Aorta (tissue), 5 donors: ENCODE measurements around the gene HDAC9. TPM values are rescaled to one million over a fixed set of nuclear protein-coding genes. Genes with fewer than 3 reads are reported as not detected.

Experiments used
- ATAC-seq: fragments of 200-7000 bp; cut with Tn5 transposase; one replicate; pipeline ENCODE4 v1.9.1; 2022; ENCODE audit warnings: moderate library complexity; ENCODE audit not compliant: low FRiP score
- DNase-seq, 2 donors: peaks; one replicate each; pipeline ENCODE4 v3.0.0-alpha.2; 2020
- H3K27ac ChIP-seq, 2 donors: one replicate each; pipeline ENCODE4 v1.5.1; 2013; ENCODE audit warnings: low read length in 2 of 2, mild to moderate bottlenecking in 2 of 2, moderate library complexity in 2 of 2, control low read depth in 1 of 2, inconsistent platforms in 1 of 2, low read depth in 1 of 2
- H3K27me3 ChIP-seq, 2 donors: one replicate each; pipeline ENCODE4 v1.6.1; 2013; ENCODE audit warnings: control low read depth in 1 of 2, low read length in 1 of 2, mild to moderate bottlenecking in 1 of 2, moderate library complexity in 1 of 2; ENCODE audit not compliant: insufficient read depth in 2 of 2, control insufficient read depth in 1 of 2
- H3K36me3 ChIP-seq, 2 donors: one replicate each; pipeline ENCODE4 v1.6.1; 2013; ENCODE audit warnings: control low read depth in 1 of 2, low read length in 1 of 2, mild to moderate bottlenecking in 1 of 2; ENCODE audit not compliant: insufficient read depth in 2 of 2, control insufficient read depth in 1 of 2
- H3K4me1 ChIP-seq, 2 donors: one replicate each; pipeline ENCODE4 v1.6.1; 2013; ENCODE audit warnings: low read length in 2 of 2, control low read depth in 1 of 2, mild to moderate bottlenecking in 1 of 2, moderate library complexity in 1 of 2; ENCODE audit not compliant: insufficient read depth in 2 of 2, control insufficient read depth in 1 of 2
- H3K4me3 ChIP-seq, 2 donors: one replicate each; pipeline ENCODE4 v1.5.1; 2013; ENCODE audit warnings: low read length in 2 of 2, control low read depth in 1 of 2, mild to moderate bottlenecking in 1 of 2
- H3K9me3 ChIP-seq: one replicate; pipeline ENCODE4 v1.6.1; 2013; ENCODE audit warnings: mild to moderate bottlenecking, low read length; ENCODE audit not compliant: control insufficient read depth
- WGBS, 2 donors: extraction: QIAGEN DNeasy Blood & Tissue Kit; methylation state at CpG; one replicate each; pipeline ENCODE4 v1.1.7; 2013; 5-methylcytosine and 5-hydroxymethylcytosine counted together
- intact Hi-C, 2 donors: fragments of 100-400 bp; cut with DNase I; formaldehyde crosslinking; loops; one replicate each; pipeline versions ENCODE4 v1.14.2 to v1.15.0; 2022
- polyA plus RNA-seq, 2 donors: library from polyadenylated mRNA; stranded (reverse); fragments of 200-250 nt; gene quantifications; one replicate each; pipeline ENCODE4 v1.2.3, GENCODE V29; 2013
- total RNA-seq, 2 donors: library from RNA; stranded (reverse); fragmentation: NEBNext Ultra II Directional; extraction: Animal tissue kit (Norgen Biotek cat#: 25700); gene quantifications; one replicate each; pipeline ENCODE4 v1.2.1, GENCODE V29; 2021
- donor health status: healthy with polysubstance abuse.
- donor health status: Bipolar disorder and iron deficiency.
- donor health status: DM: no; HTN: no; CAD: no.
- donor health status: DM: no; HTN: no; CAD: no.
- donor health status: DM: yes; HTN: yes; CAD: no.

Gene HDAC9
- total and polyA plus RNA-seq, 4 donors, result 9.1 to 122 (median 31.2) TPM

DNA sequence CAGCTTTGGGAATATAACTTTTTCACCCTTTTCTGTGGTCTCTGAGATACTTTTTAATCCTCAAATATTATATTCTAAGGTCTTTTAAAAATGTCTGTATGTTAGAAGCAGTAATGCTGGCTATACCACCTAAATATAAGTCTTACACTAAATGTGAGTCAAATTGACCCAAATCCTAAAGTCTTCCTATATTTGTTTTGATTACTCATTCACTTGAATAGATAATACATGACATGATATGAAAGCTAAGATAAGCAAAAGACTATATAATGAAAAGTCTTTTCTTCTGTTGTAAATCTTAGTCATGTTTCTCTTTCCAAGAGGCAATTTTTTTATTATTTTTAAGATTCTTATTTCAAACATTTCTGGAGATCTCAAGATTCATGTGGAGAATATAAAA lies 64.2 kb downstream of the HDAC9 start:
- no peaks in the 10 kb centered on the region for H3K27me3 ChIP-seq
- no peak for DNase-seq
- no peak overlapping the region for H3K4me3 ChIP-seq
- intact Hi-C loops, result loop anchor here in 1 of 2 donors (5.0 kb wide), 1 partner anchor 47 kb away; no protein-coding TSS in a partner anchor
- H3K27ac ChIP-seq, result no peak overlapping the region
- H3K36me3 ChIP-seq, result no peaks in the 10 kb centered on the region
- H3K4me1 ChIP-seq, result peaks cover 4 to 6% of the 10 kb centered on the region in 2 donors
- H3K9me3 ChIP-seq, result no peaks in the 10 kb centered on the region
- no peak for ATAC-seq

DNA sequence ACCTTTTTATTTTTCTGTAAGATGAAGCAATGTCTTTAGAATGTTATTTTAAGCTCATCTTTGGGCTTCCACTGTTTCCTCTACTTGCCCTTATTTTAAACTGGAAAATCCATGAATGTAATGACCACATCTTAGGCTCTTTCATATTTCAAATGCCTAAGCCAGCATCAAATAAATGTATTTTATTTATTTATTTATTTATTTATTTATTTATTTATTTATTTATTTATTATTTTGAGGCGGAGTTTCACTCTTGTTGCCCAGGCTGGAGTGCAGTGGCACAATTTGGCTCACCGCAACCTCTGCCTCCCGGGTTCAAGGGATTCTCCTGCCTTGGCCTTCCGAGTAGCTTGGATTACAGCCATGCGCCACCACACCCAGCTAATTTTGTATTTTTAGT lies 69.2 kb downstream of the HDAC9 start:
- H3K9me3 ChIP-seq, result no peaks in the 10 kb centered on the region
- H3K36me3 ChIP-seq, result no peaks in the 10 kb centered on the region
- WGBS, 2 donors, result 97 to 98% methylated on average over 5 of the region's 5 CpGs
- no peak overlapping the region for H3K27ac ChIP-seq
- intact Hi-C loops, result loop anchor here in 1 of 2 donors (5.0 kb wide), 1 partner anchor 52 kb away; no protein-coding TSS in a partner anchor
- no peak overlapping the region for H3K4me3 ChIP-seq
- no peaks in the 10 kb centered on the region for H3K27me3 ChIP-seq
- peaks cover 2 to 5% of the 10 kb centered on the region in 2 donors for H3K4me1 ChIP-seq
- no peak for ATAC-seq
- no peak for DNase-seq

DNA sequence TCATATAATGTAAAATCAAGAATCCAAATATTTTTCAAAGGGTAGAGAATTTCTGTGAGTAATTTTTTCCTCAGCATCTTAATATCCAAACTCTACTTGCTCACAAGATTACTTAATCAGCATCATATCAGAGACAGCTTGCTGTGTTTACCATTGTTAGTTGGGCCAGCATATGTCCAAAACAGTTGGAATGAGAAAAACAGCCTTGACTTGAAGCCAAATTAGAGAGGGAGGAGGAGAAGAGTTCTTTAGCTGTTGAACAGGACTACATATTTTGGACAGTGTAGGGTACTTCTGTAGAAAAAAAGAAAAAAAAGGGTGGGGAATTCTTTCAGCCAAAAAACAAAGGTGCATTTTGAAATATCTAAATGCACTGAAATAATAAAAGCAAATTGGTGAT lies 69.8 kb downstream of the HDAC9 start:
- DNase-seq (no peak), ATAC-seq (no peak)
- Histone ChIP-seq H3K27ac (no peak overlapping the region), H3K4me1 (peaks cover 2 to 5% of the 10 kb centered on the region in 2 donors), H3K36me3 (no peaks in the 10 kb centered on the region), H3K27me3 (no peaks in the 10 kb centered on the region), H3K4me3 (no peak overlapping the region), H3K9me3 (no peaks in the 10 kb centered on the region)
- intact Hi-C loops, result no loop called here

DNA sequence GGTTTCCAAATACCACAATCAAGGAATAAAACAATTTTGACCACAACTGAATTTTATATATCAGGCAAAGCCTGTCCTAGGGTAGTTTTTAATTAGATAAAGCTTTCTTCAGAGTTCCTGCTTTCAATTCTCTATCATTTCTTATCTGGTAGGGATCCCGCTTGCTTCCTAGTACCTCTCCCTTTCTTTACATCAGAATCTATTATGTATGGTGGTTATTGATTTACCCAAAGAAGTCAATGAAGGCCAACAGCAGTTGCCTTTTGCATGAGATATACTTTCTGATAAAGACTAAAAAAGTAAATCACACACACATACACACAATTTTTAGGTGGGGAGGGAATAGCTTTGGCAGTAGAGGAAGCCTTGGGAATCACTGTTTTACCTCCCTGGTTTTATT lies 70.7 kb downstream of the HDAC9 start:
- DNase-seq (no peak), ATAC-seq (no peak)
- Histone ChIP-seq H3K27ac (no peak overlapping the region), H3K4me1 (peaks cover 2 to 5% of the 10 kb centered on the region in 2 donors), H3K4me3 (no peak overlapping the region), H3K9me3 (no peaks in the 10 kb centered on the region), H3K27me3 (no peaks in the 10 kb centered on the region), H3K36me3 (no peaks in the 10 kb centered on the region)
- intact Hi-C loops, result no loop called here
- WGBS, 2 donors, result 90 to 94% methylated on average over 1 of the region's 1 CpG

DNA sequence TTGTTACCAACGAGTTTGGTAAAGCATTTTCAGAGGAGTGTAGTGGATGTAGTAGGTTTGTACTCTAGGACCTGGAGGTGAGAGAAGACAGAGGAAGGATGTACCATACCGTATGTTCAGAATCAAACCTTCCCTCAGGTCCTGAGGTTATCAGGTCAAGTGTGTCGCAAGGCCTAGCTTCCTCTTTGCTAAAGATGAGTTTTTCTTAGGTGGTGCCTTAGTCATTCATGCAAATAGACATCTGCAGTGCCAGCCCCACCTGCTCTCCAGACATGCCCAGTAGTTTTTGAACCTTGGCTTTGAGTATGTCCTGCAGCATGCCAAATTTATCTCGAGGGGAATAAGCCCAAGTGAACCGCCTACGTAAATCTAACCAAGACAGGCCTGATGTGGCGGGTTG lies 71.3 kb downstream of the HDAC9 start:
- intact Hi-C loops, result no loop called here
- H3K36me3 ChIP-seq, result no peaks in the 10 kb centered on the region
- H3K4me3 ChIP-seq, result no peak overlapping the region
- no peaks in the 10 kb centered on the region for H3K27me3 ChIP-seq
- DNase-seq (no peak), ATAC-seq (no peak)
- H3K4me1 ChIP-seq, result peaks cover 2 to 5% of the 10 kb centered on the region in 2 donors
- 89 to 91% methylated on average over 7 of the region's 7 CpGs for WGBS, 2 donors
- no peaks in the 10 kb centered on the region for H3K9me3 ChIP-seq
- peak overlapping the region in 1 of 2 donors; percentile 27 for H3K27ac ChIP-seq

DNA sequence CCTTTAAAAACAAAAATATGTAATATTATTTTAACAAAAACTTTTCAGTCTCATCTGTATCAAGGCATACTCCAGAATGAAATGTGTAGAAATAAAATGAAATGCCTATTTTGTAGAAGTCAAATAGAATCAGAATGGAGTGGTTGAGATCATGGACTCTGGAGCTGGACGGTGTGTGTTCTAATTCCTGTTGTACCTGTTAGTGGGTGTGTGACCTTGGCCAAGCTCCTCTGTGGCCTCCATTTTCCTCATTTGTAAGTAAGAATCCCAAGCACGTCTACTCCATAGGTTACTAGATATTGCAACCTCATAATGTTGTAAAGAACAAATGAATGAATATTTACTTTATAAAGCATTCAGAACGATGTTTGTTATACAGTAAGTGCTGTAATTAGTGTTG lies 74.9 kb downstream of the HDAC9 start:
- peaks cover 0 to 5% of the 10 kb centered on the region in 2 donors for H3K4me1 ChIP-seq
- intact Hi-C loops, result loop anchor here (5.0 kb wide), 4 partner anchors 63 to 218 kb away; no protein-coding TSS in a partner anchor
- H3K36me3 ChIP-seq, result no peaks in the 10 kb centered on the region
- DNase-seq (no peak), ATAC-seq (no peak)
- no peaks in the 10 kb centered on the region for H3K9me3 ChIP-seq
- no peaks in the 10 kb centered on the region for H3K27me3 ChIP-seq
- 81 to 83% methylated on average over 3 of the region's 3 CpGs for WGBS, 2 donors
- no peak overlapping the region for H3K27ac ChIP-seq
- H3K4me3 ChIP-seq, result no peak overlapping the region

DNA sequence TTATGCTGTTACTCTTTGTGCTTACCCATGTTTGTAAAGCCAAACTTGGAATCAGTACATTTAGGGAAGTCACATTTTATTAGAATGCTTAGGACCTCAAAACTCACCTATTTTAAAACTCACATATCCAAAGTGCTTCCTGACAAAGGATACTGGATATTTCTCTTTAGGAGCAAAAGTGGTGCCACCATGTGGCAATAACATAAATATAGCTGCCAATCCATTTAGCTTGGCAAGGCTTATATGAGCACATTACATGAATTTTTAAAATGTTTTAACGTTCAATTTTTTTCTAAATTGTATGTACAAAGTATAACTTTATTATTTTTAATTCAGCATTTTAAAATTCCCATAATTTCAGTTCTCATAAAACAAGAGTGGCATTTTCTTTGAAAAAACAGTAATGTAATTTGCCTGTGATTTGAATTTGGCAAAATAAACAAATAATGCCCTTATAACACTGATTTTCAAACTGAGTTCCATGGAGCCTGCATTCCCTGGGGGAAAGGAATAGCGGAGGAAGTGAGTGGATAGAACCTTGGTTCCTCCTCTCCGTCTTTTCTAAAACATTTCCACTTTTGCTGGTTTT lies 75.4 kb downstream of the HDAC9 start:
- DNase-seq (no peak), ATAC-seq (no peak)
- Histone ChIP-seq H3K9me3 (no peaks in the 10 kb centered on the region), H3K36me3 (no peaks in the 10 kb centered on the region), H3K4me3 (peak overlapping the region in 1 of 2 donors; percentile 90), H3K4me1 (peaks cover 0 to 5% of the 10 kb centered on the region in 2 donors), H3K27me3 (no peaks in the 10 kb centered on the region), H3K27ac (no peak overlapping the region)
- intact Hi-C loops, result loop anchor here (5.0 kb wide), 4 partner anchors 64 to 219 kb away; no protein-coding TSS in a partner anchor
- WGBS, 2 donors, result 6 to 10% methylated on average over 3 of the region's 3 CpGs

DNA sequence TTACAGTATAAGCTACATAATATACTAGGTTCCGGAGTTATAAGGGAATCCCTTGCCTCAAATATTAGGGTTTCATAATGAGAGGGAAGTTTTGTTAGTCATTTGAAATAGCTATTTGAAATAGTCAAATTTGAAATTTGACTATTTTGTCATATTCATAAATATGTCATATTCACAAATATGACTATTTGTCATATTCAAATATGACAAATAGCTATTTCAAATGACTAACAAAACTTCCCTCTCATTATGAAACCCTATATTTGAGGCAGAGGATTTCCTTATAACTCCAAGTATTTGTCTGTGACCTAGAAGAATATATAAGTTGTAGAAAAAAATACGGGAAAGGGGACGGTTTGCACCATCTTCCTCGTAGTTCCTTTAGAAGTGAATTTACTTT lies 76.6 kb downstream of the HDAC9 start:
- no peaks in the 10 kb centered on the region for H3K27me3 ChIP-seq
- no peak for DNase-seq
- H3K9me3 ChIP-seq, result no peaks in the 10 kb centered on the region
- intact Hi-C loops, result loop anchor here (5.0 kb wide), 4 partner anchors 65 to 220 kb away; no protein-coding TSS in a partner anchor
- H3K27ac ChIP-seq, result no peak overlapping the region
- no peak for ATAC-seq
- WGBS, 2 donors, result 92 to 94% methylated on average over 4 of the region's 4 CpGs
- no peaks in the 10 kb centered on the region for H3K36me3 ChIP-seq
- H3K4me1 ChIP-seq, result peaks cover 0 to 2% of the 10 kb centered on the region in 2 donors
- H3K4me3 ChIP-seq, result no peak overlapping the region

DNA sequence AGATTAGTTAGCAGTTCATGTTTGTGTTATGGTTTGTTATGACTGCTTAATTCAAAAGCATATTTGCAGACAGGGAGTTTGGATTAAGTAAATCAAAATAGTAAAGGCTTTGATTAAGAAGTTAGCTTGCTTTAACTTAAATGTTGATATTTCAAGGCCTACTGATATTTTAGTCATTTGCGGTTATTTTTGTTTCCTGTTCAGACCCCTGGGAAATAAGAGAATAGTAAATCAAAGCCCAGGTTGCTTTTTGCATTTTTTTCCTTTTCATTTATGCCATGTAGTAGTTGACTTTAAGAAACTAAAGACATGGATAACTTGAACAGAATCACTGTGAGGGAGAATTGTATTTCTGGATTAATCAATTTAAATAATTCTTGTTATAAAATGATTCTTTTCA lies 77.3 kb downstream of the HDAC9 start:
- ATAC-seq, result no peak
- H3K27ac ChIP-seq, result no peak overlapping the region
- no peaks in the 10 kb centered on the region for H3K27me3 ChIP-seq
- no peaks in the 10 kb centered on the region for H3K36me3 ChIP-seq
- intact Hi-C loops, result loop anchor here (5.0 kb wide), 4 partner anchors 66 to 221 kb away; no protein-coding TSS in a partner anchor
- H3K4me1 ChIP-seq, result peaks cover 0 to 2% of the 10 kb centered on the region in 2 donors
- no peaks in the 10 kb centered on the region for H3K9me3 ChIP-seq
- 41 to 44% methylated on average over 1 of the region's 1 CpG for WGBS, 2 donors
- no peak overlapping the region for H3K4me3 ChIP-seq
- DNase-seq, result no peak
